Islet of Langerhans (tissue), 1 donor: ENCODE results near the gene NKG7.

ENCODE experiments used
- FAIRE-seq: peaks from one replicate; lab custom pipeline; 2011; peaks lifted over from hg19 to GRCh38; lab: Jason Lieb, UNC

The NKG7 gene

GRCh38 chr19:51337141-51337860, 35.2 kb downstream of the NKG7 start:
- no peak for FAIRE-seq

- FAIRE-seq = no peak
Measured at GRCh38 chr19:51333836-51334460, 38.5 kb downstream of the NKG7 start.

- no peak for FAIRE-seq
Measured at GRCh38 chr19:51331716-51332115, 40.7 kb downstream of the NKG7 start.

- no peak for FAIRE-seq
Measured at GRCh38 chr19:51331193-51331592, 41.3 kb downstream of the NKG7 start.

- FAIRE-seq = no peak
Measured at GRCh38 chr19:51330366-51330765, 42.1 kb downstream of the NKG7 start.

GRCh38 chr19:51329411-51329810, 43.0 kb downstream of the NKG7 start:
- no peak for FAIRE-seq

GRCh38 chr19:51327066-51328001, 45.1 kb downstream of the NKG7 start:
- FAIRE-seq = no peak

- FAIRE-seq = no peak
Measured at GRCh38 chr19:51326216-51327065, 46.0 kb downstream of the NKG7 start.

GRCh38 chr19:51325161-51325976, 47.1 kb downstream of the NKG7 start:
- no peak for FAIRE-seq

- no peak for FAIRE-seq
Measured at GRCh38 chr19:51324167-51324481, 48.3 kb downstream of the NKG7 start.

GRCh38 chr19:51323481-51324166, 48.8 kb downstream of the NKG7 start:
- FAIRE-seq = no peak

GRCh38 chr19:51321799-51322198, 50.7 kb downstream of the NKG7 start:
- FAIRE-seq = no peak
